B cell (primary cell): ENCODE data around the gene TENT4B. TPM values are rescaled to one million over a fixed set of nuclear protein-coding genes. Genes with fewer than 3 reads are reported as not detected.

ENCODE experiments used
- ATAC-seq: fragments of 200-7000 bp; cut with Tn5 transposase; one replicate; pipeline ENCODE4 v1.10.0; 2021; ENCODE audit warnings: low read depth, mild to moderate bottlenecking, moderate number of reproducible peaks, moderate library complexity
- CTCF ChIA-PET: fragments of 350-600 bp; sonication (Branson Sonifier 250); formaldehyde crosslinking; loops from one replicate; lab custom pipeline; 2021; ENCODE audit warnings: antibody characterized with exemption, inconsistent platforms; lab: Charles Lee
- POLR2A ChIA-PET: fragments of 350-600 bp; sonication (Branson Sonifier 250); formaldehyde crosslinking; loops from one replicate; lab custom pipeline; 2021; ENCODE audit warnings: antibody characterized with exemption; lab: Charles Lee
- DNase-seq: peaks from one replicate; pipeline ENCODE4 v3.0.0; 2013
- H2AFZ ChIP-seq: 2 replicates; pipeline ENCODE4 v1.6.1; 2012; ENCODE audit warnings: mild to moderate bottlenecking, low read depth, low read length; ENCODE audit not compliant: insufficient read depth, poor library complexity, severe bottlenecking
- H3K27ac ChIP-seq, 2 donors: 1 replicate in 1 of 2; 2 replicates in 1 of 2; pipeline ENCODE4 v1.5.1; 2012 to 2013; ENCODE audit warnings: low read length in 2 of 2, mild to moderate bottlenecking in 2 of 2, moderate library complexity in 1 of 2
- H3K27me3 ChIP-seq, 4 experiments: fragments of 200-600 bp in 1 of 4; sonication (generic) in 1 of 4; replicated peaks in 1 of 4; 1 replicate in 2 of 4; 2 replicates in 2 of 4; pipeline versions ENCODE4 v1.6.1 to v1.7.0; 2013 to 2016; ENCODE audit warnings: low read length in 3 of 4, mild to moderate bottlenecking in 2 of 4, mixed read lengths in 1 of 4, moderate library complexity in 1 of 4; ENCODE audit not compliant: insufficient read depth in 4 of 4, control insufficient read depth in 3 of 4; ENCODE audit errors: control extremely low read depth in 1 of 4
- H3K36me3 ChIP-seq, 2 experiments: replicated peaks in 1 of 2; 1 replicate in 1 of 2; 2 replicates in 1 of 2; pipeline versions ENCODE4 v1.6.1 to v1.7.1; 2013; ENCODE audit warnings: low read length in 1 of 2; ENCODE audit not compliant: insufficient read depth in 2 of 2, control insufficient read depth in 1 of 2; ENCODE audit errors: control extremely low read depth in 1 of 2, extremely low read depth in 1 of 2
- H3K4me1 ChIP-seq, 2 donors: fragments of 200-600 bp in 1 of 2; sonication (generic) in 1 of 2; 1 replicate in 1 of 2; 2 replicates in 1 of 2; pipeline versions ENCODE4 v1.5.1 to v1.6.1; 2013 to 2017; ENCODE audit warnings: low read length in 2 of 2; ENCODE audit not compliant: control insufficient read depth in 2 of 2, insufficient read depth in 2 of 2
- H3K4me2 ChIP-seq: replicated peaks from 2 replicates; pipeline ENCODE3; 2012; ENCODE audit warnings: mild to moderate bottlenecking, low read depth, low read length; ENCODE audit not compliant: poor library complexity, severe bottlenecking
- H3K4me3 ChIP-seq, 5 experiments: fragments of 200-600 bp in 1 of 5; sonication (generic) in 1 of 5; 1 replicate in 3 of 5; 2 replicates in 2 of 5; pipeline versions ENCODE4 v1.5.1 to v1.7.0; 2011 to 2016; ENCODE audit warnings: low read length in 4 of 5, mild to moderate bottlenecking in 4 of 5, low read depth in 2 of 5, control low read depth in 1 of 5, moderate library complexity in 1 of 5; ENCODE audit not compliant: insufficient read depth in 1 of 5; ENCODE audit errors: control extremely low read depth in 1 of 5, extremely low read depth in 1 of 5
- H3K79me2 ChIP-seq: fragments of 200-600 bp; sonication (generic); one replicate; pipeline ENCODE4 v1.6.0; 2016; ENCODE audit warnings: low read length; ENCODE audit not compliant: control insufficient read depth, insufficient read depth
- H3K9ac ChIP-seq: fragments of 200-600 bp; sonication (generic); 2 replicates; pipeline ENCODE4 v1.6.1; 2017; ENCODE audit warnings: mild to moderate bottlenecking, low read length, moderate library complexity
- H3K9me3 ChIP-seq, 3 donors: one replicate each; pipeline versions ENCODE4 v1.6.1 to v1.7.1; 2013; ENCODE audit warnings: low read length in 2 of 3; ENCODE audit not compliant: control insufficient read depth in 2 of 3, insufficient read depth in 1 of 3; ENCODE audit errors: control extremely low read depth in 1 of 3
- H4K20me1 ChIP-seq: 2 replicates; pipeline ENCODE4 v1.6.0; 2012; ENCODE audit warnings: mild to moderate bottlenecking, low read length; ENCODE audit not compliant: insufficient read depth, control insufficient read depth, poor library complexity, severe bottlenecking
- H3K27ac Mint-ChIP-seq: one replicate; pipeline ENCODE4 v1.8.0; 2021; ENCODE audit warnings: mixed read lengths
- H3K27me3 Mint-ChIP-seq: one replicate; pipeline ENCODE4 v1.8.0; 2021; ENCODE audit warnings: mixed read lengths
- H3K4me1 Mint-ChIP-seq: one replicate; pipeline ENCODE4 v1.8.0; 2021; ENCODE audit warnings: mixed read lengths
- H3K4me3 Mint-ChIP-seq: one replicate; pipeline ENCODE4 v1.8.0; 2021; ENCODE audit warnings: mixed read lengths
- H3K9me3 Mint-ChIP-seq: one replicate; pipeline ENCODE4 v1.8.0; 2022; ENCODE audit warnings: mixed read lengths; ENCODE audit not compliant: insufficient read depth
- CTCF ChIP-seq: fragments of 200-600 bp; IDR thresholded peaks from one replicate; pipeline ENCODE4 v1.8.0; 2022; ENCODE audit warnings: antibody characterized with exemption, mild to moderate bottlenecking
- EZH2 ChIP-seq: IDR thresholded peaks from 2 replicates; pipeline ENCODE4 v1.6.1; 2012; ENCODE audit warnings: borderline replicate concordance, low read depth, mild to moderate bottlenecking, moderate library complexity, low read length; ENCODE audit not compliant: insufficient read depth, poor library complexity, severe bottlenecking
- WGBS: methylation state at CpG from one replicate; pipeline ENCODE4 v1.1.5; 2013; ENCODE audit warnings: missing lambda C conversion rate; ENCODE audit not compliant: insufficient coverage; 5-methylcytosine and 5-hydroxymethylcytosine counted together
- intact Hi-C: fragments of 100-400 bp; cut with micrococcal nuclease; formaldehyde crosslinking; loops from one replicate; pipeline ENCODE4 v1.10.0; 2022
- polyA plus RNA-seq: library from polyadenylated mRNA; depleted of rRNA; stranded (reverse); fragments of >200 nt; gene quantifications from 2 replicates; pipeline ENCODE4 v1.2.3, GENCODE V29; 2012
- total RNA-seq, 2 donors: library from RNA; stranded (reverse); fragments of 120-200 nt in 1 of 2; gene quantifications; 1 replicate in 1 of 2; 2 replicates in 1 of 2; pipeline versions ENCODE4 v1.2.3 to v1.2.4, GENCODE V29; 2013 to 2022

Gene TENT4B
- total and polyA plus RNA-seq, 2 donors (not counting 1 experiment from before 2014, with no cell fraction given) = 6.1 to 17.1 TPM

- no peaks in the 10 kb centered on the region for H3K27me3 ChIP-seq
- H3K36me3 ChIP-seq = no peaks in the 10 kb centered on the region
- Mint-ChIP-seq H3K4me1 (peaks cover 25% of the 10 kb centered on the region), H3K4me3 (no peak overlapping the region), H3K27ac (no peak overlapping the region), H3K9me3 (no peaks in the 10 kb centered on the region), H3K27me3 (no peaks in the 10 kb centered on the region)
- DNase-seq (no peak), ATAC-seq (no peak)
- ChIA-PET POLR2A (no interaction called here), CTCF (no interaction called here)
- no peak overlapping the region for H2AFZ ChIP-seq
- no peaks in the 10 kb centered on the region for H3K9me3 ChIP-seq
- no peak overlapping the region for H3K4me2 ChIP-seq
- no peak overlapping the region for H3K9ac ChIP-seq
- TF ChIP-seq EZH2 (no peak), CTCF (no peak)
- no peak overlapping the region for H3K4me3 ChIP-seq
- 93% methylated on average over 4 of the region's 4 CpGs for WGBS
- peaks cover 80% of the 10 kb centered on the region for H3K79me2 ChIP-seq
- H3K4me1 ChIP-seq = peaks cover 0 to 3% of the 10 kb centered on the region in 2 donors
- intact Hi-C loops = no loop called here
- peaks cover 52% of the 10 kb centered on the region for H4K20me1 ChIP-seq
- no peak overlapping the region for H3K27ac ChIP-seq
Measured at GRCh38 chr16:50183316-50183715, 30.2 kb downstream of the TENT4B start.

DNA sequence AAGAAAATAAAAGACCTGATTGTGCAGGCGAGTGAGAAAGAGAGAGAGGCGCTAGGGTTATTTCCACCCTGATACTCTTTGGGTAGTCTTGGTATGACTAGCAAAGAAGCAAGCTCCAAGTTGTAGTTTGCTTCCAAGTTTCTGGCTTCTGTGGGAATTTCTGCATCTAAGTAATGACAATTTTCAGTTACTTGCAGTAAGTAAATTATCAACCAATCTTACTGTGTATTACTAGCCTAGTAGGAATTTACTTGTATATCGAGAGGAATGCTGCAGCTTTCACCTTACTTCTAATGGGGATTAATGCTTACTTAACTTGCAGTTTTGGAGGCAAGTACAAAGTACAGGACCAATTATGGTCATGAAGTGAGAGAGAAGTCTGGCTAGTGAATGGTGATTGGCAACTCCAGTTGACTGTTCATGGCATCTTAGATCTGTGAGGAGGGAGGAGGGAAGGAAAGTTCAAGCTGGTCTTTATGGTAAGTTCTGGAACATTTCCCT lies 31.9 kb downstream of the TENT4B start:
- intact Hi-C loops = no loop called here
- Mint-ChIP-seq H3K27ac (no peak overlapping the region), H3K4me1 (peaks cover 25% of the 10 kb centered on the region), H3K27me3 (no peaks in the 10 kb centered on the region), H3K4me3 (no peak overlapping the region), H3K9me3 (no peaks in the 10 kb centered on the region)
- TF ChIP-seq EZH2 = no peak
- TF ChIP-seq CTCF = no peak
- Histone ChIP-seq H2AFZ (no peak overlapping the region), H4K20me1 (peaks cover 64% of the 10 kb centered on the region), H3K4me2 (no peak overlapping the region), H3K4me1 (no peaks in the 10 kb centered on the region), H3K9ac (no peak overlapping the region), H3K27ac (no peak overlapping the region), H3K79me2 (peaks cover 81% of the 10 kb centered on the region), H3K27me3 (no peaks in the 10 kb centered on the region), H3K36me3 (no peaks in the 10 kb centered on the region), H3K4me3 (no peak overlapping the region), H3K9me3 (no peaks in the 10 kb centered on the region)
- POLR2A ChIA-PET = no interaction called here
- DNase-seq (no peak), ATAC-seq (no peak)
- CTCF ChIA-PET = interaction anchor here (0.9 to 1.5 kb wide), 2 partner anchors 25 to 29 kb away, joined by 3 read pairs; no protein-coding TSS in a partner anchor
- WGBS = no CpG with 5 or more reads among the region's 3 CpGs
